Measurements from ENCODE around the gene RPL4. TPM values are rescaled to one million over a fixed set of nuclear protein-coding genes. Genes with fewer than 3 reads are reported as not detected.
"Not testable (repeated sequence)": the region's sequence is repeated elsewhere in the genome, so short reads cannot be mapped to it uniquely, and the experiment has no call there.

Gene RPL4
- total RNA-seq, 1 donor from 2014 or later: 1,702 TPM

GRCh38 chr15:66477011-66477410 lies 27.6 kb downstream of the RPL4 start:
- H3K36me3 ChIP-seq (ENCODE audit: control insufficient read depth in 3 of 3, insufficient read depth in 3 of 3, low read length in 3 of 3): peaks cover 5 to 10% (median 5%) of the 10 kb centered on the region in 3 donors
- no peaks in the 10 kb centered on the region for H3K27me3 ChIP-seq (ENCODE audit: control insufficient read depth in 3 of 3, insufficient read depth in 3 of 3, low read length in 3 of 3)
- H3K9me3 ChIP-seq (ENCODE audit: control insufficient read depth in 3 of 3, low read length in 3 of 3): no peaks in the 10 kb centered on the region
- H3K27ac ChIP-seq (ENCODE audit: low read depth, low read length): no peak overlapping the region
- H3K4me3 ChIP-seq (ENCODE audit: low read length in 3 of 3): no peak overlapping the region
- H3K9ac ChIP-seq (ENCODE audit: low read depth in 1 of 3, low read length in 3 of 3): no peak overlapping the region
- peaks cover 5 to 20% (median 13%) of the 10 kb centered on the region in 3 donors for H3K4me1 ChIP-seq (ENCODE audit: control insufficient read depth in 3 of 3, insufficient read depth in 3 of 3, low read length in 3 of 3)

- no peak overlapping the region for H3K4me3 ChIP-seq (ENCODE audit: low read length in 3 of 3)
Measured at GRCh38 chr15:66476535-66476934, 28.1 kb downstream of the RPL4 start.

GRCh38 chr15:66474963-66475362 lies 29.7 kb downstream of the RPL4 start:
- Histone ChIP-seq H3K27ac (ENCODE audit: low read depth, low read length) (no peak overlapping the region), H3K9me3 (ENCODE audit: control insufficient read depth in 3 of 3, low read length in 3 of 3) (no peaks in the 10 kb centered on the region), H3K27me3 (ENCODE audit: control insufficient read depth in 3 of 3, insufficient read depth in 3 of 3, low read length in 3 of 3) (no peaks in the 10 kb centered on the region), H3K4me1 (ENCODE audit: control insufficient read depth in 3 of 3, insufficient read depth in 3 of 3, low read length in 3 of 3) (peaks cover 5 to 20% (median 13%) of the 10 kb centered on the region in 3 donors), H3K4me3 (ENCODE audit: low read length in 3 of 3) (no peak overlapping the region), H3K36me3 (ENCODE audit: control insufficient read depth in 3 of 3, insufficient read depth in 3 of 3, low read length in 3 of 3) (no peaks in the 10 kb centered on the region), H3K9ac (ENCODE audit: low read depth in 1 of 3, low read length in 3 of 3) (no peak overlapping the region)

More at GRCh38 chr15:66476535-66476934, 28.1 kb downstream of the RPL4 start:
- no peak overlapping the region for H3K9ac ChIP-seq (ENCODE audit: low read depth in 1 of 3, low read length in 3 of 3)
- no peaks in the 10 kb centered on the region for H3K9me3 ChIP-seq (ENCODE audit: control insufficient read depth in 3 of 3, low read length in 3 of 3)
- H3K27ac ChIP-seq (ENCODE audit: low read depth, low read length): no peak overlapping the region
- H3K36me3 ChIP-seq (ENCODE audit: control insufficient read depth in 3 of 3, insufficient read depth in 3 of 3, low read length in 3 of 3): peaks cover under 1 to 5% (median under 1%) of the 10 kb centered on the region in 3 donors
- H3K27me3 ChIP-seq (ENCODE audit: control insufficient read depth in 3 of 3, insufficient read depth in 3 of 3, low read length in 3 of 3): no peaks in the 10 kb centered on the region
- peaks cover 5 to 20% (median 13%) of the 10 kb centered on the region in 3 donors for H3K4me1 ChIP-seq (ENCODE audit: control insufficient read depth in 3 of 3, insufficient read depth in 3 of 3, low read length in 3 of 3)

- Histone ChIP-seq H3K27ac (ENCODE audit: low read depth, low read length) (no peak overlapping the region), H3K36me3 (ENCODE audit: control insufficient read depth in 3 of 3, insufficient read depth in 3 of 3, low read length in 3 of 3) (no peaks in the 10 kb centered on the region), H3K9me3 (ENCODE audit: control insufficient read depth in 3 of 3, low read length in 3 of 3) (no peaks in the 10 kb centered on the region), H3K4me1 (ENCODE audit: control insufficient read depth in 3 of 3, insufficient read depth in 3 of 3, low read length in 3 of 3) (peaks cover 5 to 20% (median 13%) of the 10 kb centered on the region in 3 donors), H3K4me3 (ENCODE audit: low read length in 3 of 3) (no peak overlapping the region), H3K9ac (ENCODE audit: low read depth in 1 of 3, low read length in 3 of 3) (no peak overlapping the region), H3K27me3 (ENCODE audit: control insufficient read depth in 3 of 3, insufficient read depth in 3 of 3, low read length in 3 of 3) (no peaks in the 10 kb centered on the region)
Measured at GRCh38 chr15:66474135-66474534, 30.5 kb downstream of the RPL4 start.

GRCh38 chr15:66472176-66472999 lies 32.3 kb downstream of the RPL4 start:
- peak overlapping the region in 1 of 3 donors; percentile 3 for H3K9ac ChIP-seq (ENCODE audit: low read depth in 1 of 3, low read length in 3 of 3)
- H3K4me1 ChIP-seq (ENCODE audit: control insufficient read depth in 3 of 3, insufficient read depth in 3 of 3, low read length in 3 of 3): peaks cover 5 to 20% (median 13%) of the 10 kb centered on the region in 3 donors
- peak overlapping the region; percentile 30 for H3K27ac ChIP-seq (ENCODE audit: low read depth, low read length)
- H3K9me3 ChIP-seq (ENCODE audit: control insufficient read depth in 3 of 3, low read length in 3 of 3): no peaks in the 10 kb centered on the region
- H3K36me3 ChIP-seq (ENCODE audit: control insufficient read depth in 3 of 3, insufficient read depth in 3 of 3, low read length in 3 of 3): no peaks in the 10 kb centered on the region
- peak overlapping the region in 1 of 3 donors; percentile 14 for H3K4me3 ChIP-seq (ENCODE audit: low read length in 3 of 3)
- H3K27me3 ChIP-seq (ENCODE audit: control insufficient read depth in 3 of 3, insufficient read depth in 3 of 3, low read length in 3 of 3): no peaks in the 10 kb centered on the region

- peaks cover 5 to 20% (median 13%) of the 10 kb centered on the region in 3 donors for H3K4me1 ChIP-seq (ENCODE audit: control insufficient read depth in 3 of 3, insufficient read depth in 3 of 3, low read length in 3 of 3)
- H3K9me3 ChIP-seq (ENCODE audit: control insufficient read depth in 3 of 3, low read length in 3 of 3); H3K9ac ChIP-seq (ENCODE audit: low read depth in 1 of 3, low read length in 3 of 3); H3K36me3 ChIP-seq (ENCODE audit: control insufficient read depth in 3 of 3, insufficient read depth in 3 of 3, low read length in 3 of 3); H3K27ac ChIP-seq (ENCODE audit: low read depth, low read length); H3K4me3 ChIP-seq (ENCODE audit: low read length in 3 of 3); H3K27me3 ChIP-seq (ENCODE audit: control insufficient read depth in 3 of 3, insufficient read depth in 3 of 3, low read length in 3 of 3): not testable (repeated sequence)
Measured at GRCh38 chr15:66470825-66471224, 33.8 kb downstream of the RPL4 start.

GRCh38 chr15:66467162-66468040 lies 37.3 kb downstream of the RPL4 start:
- not testable (repeated sequence) for H3K27ac ChIP-seq (ENCODE audit: low read depth, low read length); H3K4me1 ChIP-seq (ENCODE audit: control insufficient read depth in 3 of 3, insufficient read depth in 3 of 3, low read length in 3 of 3); H3K27me3 ChIP-seq (ENCODE audit: control insufficient read depth in 3 of 3, insufficient read depth in 3 of 3, low read length in 3 of 3); H3K36me3 ChIP-seq (ENCODE audit: control insufficient read depth in 3 of 3, insufficient read depth in 3 of 3, low read length in 3 of 3); H3K4me3 ChIP-seq (ENCODE audit: low read length in 3 of 3); H3K9ac ChIP-seq (ENCODE audit: low read depth in 1 of 3, low read length in 3 of 3); H3K9me3 ChIP-seq (ENCODE audit: control insufficient read depth in 3 of 3, low read length in 3 of 3)

- not testable (repeated sequence) for H3K9me3 ChIP-seq (ENCODE audit: control insufficient read depth in 3 of 3, low read length in 3 of 3); H3K4me3 ChIP-seq (ENCODE audit: low read length in 3 of 3); H3K27ac ChIP-seq (ENCODE audit: low read depth, low read length); H3K36me3 ChIP-seq (ENCODE audit: control insufficient read depth in 3 of 3, insufficient read depth in 3 of 3, low read length in 3 of 3); H3K27me3 ChIP-seq (ENCODE audit: control insufficient read depth in 3 of 3, insufficient read depth in 3 of 3, low read length in 3 of 3); H3K4me1 ChIP-seq (ENCODE audit: control insufficient read depth in 3 of 3, insufficient read depth in 3 of 3, low read length in 3 of 3); H3K9ac ChIP-seq (ENCODE audit: low read depth in 1 of 3, low read length in 3 of 3)
Measured at GRCh38 chr15:66465294-66465693, 39.4 kb downstream of the RPL4 start.

GRCh38 chr15:66462627-66463026 lies 42.0 kb downstream of the RPL4 start:
- Histone ChIP-seq H3K36me3 (ENCODE audit: control insufficient read depth in 3 of 3, insufficient read depth in 3 of 3, low read length in 3 of 3) (peaks cover 0 to 3% (median 2%) of the 10 kb centered on the region in 3 donors), H3K27ac (ENCODE audit: low read depth, low read length) (no peak overlapping the region), H3K27me3 (ENCODE audit: control insufficient read depth in 3 of 3, insufficient read depth in 3 of 3, low read length in 3 of 3) (no peaks in the 10 kb centered on the region), H3K9me3 (ENCODE audit: control insufficient read depth in 3 of 3, low read length in 3 of 3) (no peaks in the 10 kb centered on the region), H3K9ac (ENCODE audit: low read depth in 1 of 3, low read length in 3 of 3) (no peak overlapping the region), H3K4me1 (ENCODE audit: control insufficient read depth in 3 of 3, insufficient read depth in 3 of 3, low read length in 3 of 3) (no peaks in the 10 kb centered on the region), H3K4me3 (ENCODE audit: low read length in 3 of 3) (no peak overlapping the region)

GRCh38 chr15:66461917-66462316 lies 42.7 kb downstream of the RPL4 start:
- H3K9ac ChIP-seq (ENCODE audit: low read depth in 1 of 3, low read length in 3 of 3): no peak overlapping the region
- no peaks in the 10 kb centered on the region for H3K4me1 ChIP-seq (ENCODE audit: control insufficient read depth in 3 of 3, insufficient read depth in 3 of 3, low read length in 3 of 3)
- H3K27me3 ChIP-seq (ENCODE audit: control insufficient read depth in 3 of 3, insufficient read depth in 3 of 3, low read length in 3 of 3): no peaks in the 10 kb centered on the region
- H3K27ac ChIP-seq (ENCODE audit: low read depth, low read length): no peak overlapping the region
- no peak overlapping the region for H3K4me3 ChIP-seq (ENCODE audit: low read length in 3 of 3)
- H3K36me3 ChIP-seq (ENCODE audit: control insufficient read depth in 3 of 3, insufficient read depth in 3 of 3, low read length in 3 of 3): peaks cover 0 to 3% (median 2%) of the 10 kb centered on the region in 3 donors
- H3K9me3 ChIP-seq (ENCODE audit: control insufficient read depth in 3 of 3, low read length in 3 of 3): no peaks in the 10 kb centered on the region
